Panc1 (cell line): ENCODE measurements around the gene DYRK2.

Experiments
- CTCF ChIP-seq: fragments of 450-650 bp; IDR thresholded peaks from 2 replicates; pipeline ENCODE4 v1.5.1; 2017; ENCODE audit warnings: mild to moderate bottlenecking
- SIN3A ChIP-seq: IDR thresholded peaks from 2 replicates; pipeline ENCODE4 v1.6.1; 2012; ENCODE audit warnings: low read depth, mild to moderate bottlenecking, low read length, moderate library complexity, borderline replicate concordance; ENCODE audit not compliant: insufficient read depth

GRCh38 chr12:67599691-67600090 is 48.9 kb upstream of the DYRK2 start:
- TF ChIP-seq CTCF (no peak), SIN3A (no peak)
